Measurements from ENCODE around the gene MSMP. TPM values are rescaled to one million over a fixed set of nuclear protein-coding genes. Genes with fewer than 3 reads are reported as not detected.

Gene MSMP
- total and polyA plus RNA-seq, 2 experiments from 2014 or later = 0.81 TPM; not detected in 1

DNA sequence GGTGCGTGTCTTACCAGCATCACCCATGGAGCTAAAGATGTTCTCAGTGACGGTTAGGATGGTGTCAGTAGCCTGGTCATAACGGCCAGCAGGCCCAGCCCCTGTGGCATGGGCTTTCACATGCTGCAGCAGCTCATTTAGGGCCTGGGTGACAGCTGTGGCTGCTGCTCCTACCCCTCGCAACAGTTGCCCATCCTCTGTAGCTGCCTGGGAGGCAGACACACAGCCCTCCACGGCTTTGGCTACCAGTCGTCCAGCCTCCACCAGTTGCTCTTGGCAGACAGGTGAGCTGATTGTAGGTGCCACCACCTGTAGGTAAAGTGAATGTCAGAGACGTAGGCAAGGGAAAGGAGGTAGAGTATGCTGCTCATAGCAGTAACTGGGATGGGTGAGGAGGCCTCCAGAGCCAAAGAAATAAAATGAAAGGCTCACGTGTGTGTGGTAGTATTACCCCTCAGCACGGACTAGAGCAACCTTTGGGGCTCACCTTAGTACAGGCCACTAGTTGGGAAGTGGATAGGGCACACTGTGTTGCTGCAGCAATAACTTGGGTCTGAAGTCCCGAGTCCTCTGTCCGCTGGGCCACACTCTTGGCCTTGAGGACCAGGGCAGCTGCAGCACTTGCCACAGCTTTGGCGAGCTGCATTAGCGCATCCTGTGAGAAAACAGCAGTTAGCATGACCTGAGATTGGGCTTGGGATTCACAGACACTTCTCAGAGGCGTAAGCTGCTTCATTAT, 36.8 kb downstream of the MSMP start:
- ATAC-seq (no peak), DNase-seq (ENCODE audit: low spot score) (no peak)
- no peaks in the 10 kb centered on the region for H3K79me2 ChIP-seq (replicated peaks; ENCODE audit: insufficient read depth)
- H3K9me3 Mint-ChIP-seq = no peaks in the 10 kb centered on the region
- TF ChIP-seq STAT1 (IDR thresholded peaks at IDR 0.05; ENCODE audit: unreplicated experiment) (no peak), NANOG (IDR thresholded peaks at IDR 0.05; ENCODE audit: borderline replicate concordance) (no peak), ZNF331 (CRISPR knock-in tag; IDR thresholded peaks at IDR 0.05; ENCODE audit: low read depth) (no peak), ZNF114 (CRISPR knock-in tag; IDR thresholded peaks at IDR 0.05) (no peak), EZH2phosphoT487 (IDR thresholded peaks at IDR 0.05; ENCODE audit: unreplicated experiment) (no peak), JUNB (IDR thresholded peaks at IDR 0.05; ENCODE audit: unreplicated experiment) (no peak)
- TF ChIP-seq, protein P1, sequence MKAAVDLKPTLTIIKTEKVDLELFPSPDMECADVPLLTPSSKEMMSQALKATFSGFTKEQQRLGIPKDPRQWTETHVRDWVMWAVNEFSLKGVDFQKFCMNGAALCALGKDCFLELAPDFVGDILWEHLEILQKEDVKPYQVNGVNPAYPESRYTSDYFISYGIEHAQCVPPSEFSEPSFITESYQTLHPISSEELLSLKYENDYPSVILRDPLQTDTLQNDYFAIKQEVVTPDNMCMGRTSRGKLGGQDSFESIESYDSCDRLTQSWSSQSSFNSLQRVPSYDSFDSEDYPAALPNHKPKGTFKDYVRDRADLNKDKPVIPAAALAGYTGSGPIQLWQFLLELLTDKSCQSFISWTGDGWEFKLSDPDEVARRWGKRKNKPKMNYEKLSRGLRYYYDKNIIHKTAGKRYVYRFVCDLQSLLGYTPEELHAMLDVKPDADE (IDR thresholded peaks at IDR 0.05) = no peak
- H3F3A ChIP-seq (replicated peaks; ENCODE audit: low read depth) = 0 out of 2 replicates have a peak, but pooled peaks cover 3% of the 10 kb centered on the region
- no peaks in the 10 kb centered on the region for H3K9me2 ChIP-seq (ENCODE audit: insufficient read depth)
- H3K4me3 ChIP-seq = no peak overlapping the region
- no peak overlapping the region for H3K4me3 Mint-ChIP-seq
- H4K20me1 ChIP-seq (replicated peaks; ENCODE audit: insufficient read depth) = peaks cover 6% of the 10 kb centered on the region; the same call in 1 of the 2 replicates
- no peak overlapping the region for H3K27ac Mint-ChIP-seq
- peaks cover 61% of the 10 kb centered on the region for H3K36me3 ChIP-seq (ENCODE audit: insufficient read depth)
- H3K27me3 ChIP-seq (ENCODE audit: insufficient read depth) = no peaks in the 10 kb centered on the region
- no peak overlapping the region for H3K4me2 ChIP-seq
- H2AFZ ChIP-seq = no peak overlapping the region
- peaks cover 82% of the 10 kb centered on the region for H3K36me3 Mint-ChIP-seq (ENCODE audit: low read depth)
- H3K27me3 Mint-ChIP-seq (ENCODE audit: insufficient read depth, low read depth, poor library complexity) = peaks cover under 1% of the 10 kb centered on the region
- peaks cover 4% of the 10 kb centered on the region; the same call in 2 of the 3 replicates for H3K4me1 Mint-ChIP-seq
- no peak overlapping the region for H3K27ac ChIP-seq (ENCODE audit: low read depth)
- H3K4me1 ChIP-seq (ENCODE audit: insufficient read depth) = no peaks in the 10 kb centered on the region

DNA sequence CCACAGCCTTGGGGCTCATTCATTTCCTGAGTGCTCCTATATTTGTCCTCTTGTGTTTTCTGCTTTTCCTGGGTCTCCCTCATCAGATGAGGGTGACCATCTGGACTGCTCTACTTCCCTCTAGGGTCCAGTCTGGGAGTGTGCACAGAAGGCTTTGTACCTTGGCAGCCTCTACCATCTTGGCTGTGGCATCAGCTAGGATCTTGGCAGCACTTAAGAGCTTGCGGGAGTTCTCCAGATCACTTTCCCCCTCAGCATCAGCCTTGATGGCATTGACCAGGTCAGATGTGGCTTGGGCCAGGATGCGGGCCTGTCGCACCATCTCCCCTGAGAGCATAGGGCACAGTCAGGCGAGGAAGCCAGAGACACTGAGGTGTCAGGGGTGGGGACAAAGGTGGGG, 37.8 kb downstream of the MSMP start:
- Histone ChIP-seq H3K4me3 (no peak overlapping the region), H3K79me2 (replicated peaks; ENCODE audit: insufficient read depth) (no peaks in the 10 kb centered on the region), H3K27me3 (ENCODE audit: insufficient read depth) (no peaks in the 10 kb centered on the region), H3K4me1 (ENCODE audit: insufficient read depth) (no peaks in the 10 kb centered on the region), H3K4me2 (no peak overlapping the region), H3K27ac (ENCODE audit: low read depth) (no peak overlapping the region), H4K20me1 (replicated peaks; ENCODE audit: insufficient read depth) (peaks cover 6% of the 10 kb centered on the region), H3K9me2 (ENCODE audit: insufficient read depth) (no peaks in the 10 kb centered on the region), H3F3A (replicated peaks; ENCODE audit: low read depth) (0 out of 2 replicates have a peak, but pooled peaks cover 3% of the 10 kb centered on the region), H3K36me3 (ENCODE audit: insufficient read depth) (peaks cover 61% of the 10 kb centered on the region), H2AFZ (no peak overlapping the region)
- Mint-ChIP-seq H3K9me3 (no peaks in the 10 kb centered on the region), H3K4me3 (no peak overlapping the region), H3K4me1 (peaks cover 4% of the 10 kb centered on the region; the same call in 2 of the 3 replicates), H3K36me3 (ENCODE audit: low read depth) (peaks cover 82% of the 10 kb centered on the region), H3K27ac (no peak overlapping the region), H3K27me3 (ENCODE audit: insufficient read depth, low read depth, poor library complexity) (peaks cover 4% of the 10 kb centered on the region)
- ATAC-seq = no peak
- no peak for DNase-seq (ENCODE audit: low spot score)
- TF ChIP-seq EZH2phosphoT487 (IDR thresholded peaks at IDR 0.05; ENCODE audit: unreplicated experiment) (no peak), CREB1 (CRISPR knock-in tag; IDR thresholded peaks at IDR 0.05; ENCODE audit: low read depth) (no peak), ZNF331 (CRISPR knock-in tag; IDR thresholded peaks at IDR 0.05; ENCODE audit: low read depth) (no peak), JUNB (IDR thresholded peaks at IDR 0.05; ENCODE audit: unreplicated experiment) (no peak), POLR2AphosphoS5 (IDR thresholded peaks at IDR 0.05; ENCODE audit: low read depth) (no peak), STAT1 (IDR thresholded peaks at IDR 0.05; ENCODE audit: unreplicated experiment) (no peak), ZNF114 (CRISPR knock-in tag; IDR thresholded peaks at IDR 0.05) (no peak), NANOG (IDR thresholded peaks at IDR 0.05; ENCODE audit: borderline replicate concordance) (no peak), EZH2 (IDR thresholded peaks at IDR 0.05; ENCODE audit: low read depth, unreplicated experiment) (no peak)
- TF ChIP-seq, protein P2, sequence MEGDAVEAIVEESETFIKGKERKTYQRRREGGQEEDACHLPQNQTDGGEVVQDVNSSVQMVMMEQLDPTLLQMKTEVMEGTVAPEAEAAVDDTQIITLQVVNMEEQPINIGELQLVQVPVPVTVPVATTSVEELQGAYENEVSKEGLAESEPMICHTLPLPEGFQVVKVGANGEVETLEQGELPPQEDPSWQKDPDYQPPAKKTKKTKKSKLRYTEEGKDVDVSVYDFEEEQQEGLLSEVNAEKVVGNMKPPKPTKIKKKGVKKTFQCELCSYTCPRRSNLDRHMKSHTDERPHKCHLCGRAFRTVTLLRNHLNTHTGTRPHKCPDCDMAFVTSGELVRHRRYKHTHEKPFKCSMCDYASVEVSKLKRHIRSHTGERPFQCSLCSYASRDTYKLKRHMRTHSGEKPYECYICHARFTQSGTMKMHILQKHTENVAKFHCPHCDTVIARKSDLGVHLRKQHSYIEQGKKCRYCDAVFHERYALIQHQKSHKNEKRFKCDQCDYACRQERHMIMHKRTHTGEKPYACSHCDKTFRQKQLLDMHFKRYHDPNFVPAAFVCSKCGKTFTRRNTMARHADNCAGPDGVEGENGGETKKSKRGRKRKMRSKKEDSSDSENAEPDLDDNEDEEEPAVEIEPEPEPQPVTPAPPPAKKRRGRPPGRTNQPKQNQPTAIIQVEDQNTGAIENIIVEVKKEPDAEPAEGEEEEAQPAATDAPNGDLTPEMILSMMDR (conservative IDR thresholded peaks at IDR 0.05; ENCODE audit: low read depth in 2 of 2) = no peak
- TF ChIP-seq, protein P3, sequence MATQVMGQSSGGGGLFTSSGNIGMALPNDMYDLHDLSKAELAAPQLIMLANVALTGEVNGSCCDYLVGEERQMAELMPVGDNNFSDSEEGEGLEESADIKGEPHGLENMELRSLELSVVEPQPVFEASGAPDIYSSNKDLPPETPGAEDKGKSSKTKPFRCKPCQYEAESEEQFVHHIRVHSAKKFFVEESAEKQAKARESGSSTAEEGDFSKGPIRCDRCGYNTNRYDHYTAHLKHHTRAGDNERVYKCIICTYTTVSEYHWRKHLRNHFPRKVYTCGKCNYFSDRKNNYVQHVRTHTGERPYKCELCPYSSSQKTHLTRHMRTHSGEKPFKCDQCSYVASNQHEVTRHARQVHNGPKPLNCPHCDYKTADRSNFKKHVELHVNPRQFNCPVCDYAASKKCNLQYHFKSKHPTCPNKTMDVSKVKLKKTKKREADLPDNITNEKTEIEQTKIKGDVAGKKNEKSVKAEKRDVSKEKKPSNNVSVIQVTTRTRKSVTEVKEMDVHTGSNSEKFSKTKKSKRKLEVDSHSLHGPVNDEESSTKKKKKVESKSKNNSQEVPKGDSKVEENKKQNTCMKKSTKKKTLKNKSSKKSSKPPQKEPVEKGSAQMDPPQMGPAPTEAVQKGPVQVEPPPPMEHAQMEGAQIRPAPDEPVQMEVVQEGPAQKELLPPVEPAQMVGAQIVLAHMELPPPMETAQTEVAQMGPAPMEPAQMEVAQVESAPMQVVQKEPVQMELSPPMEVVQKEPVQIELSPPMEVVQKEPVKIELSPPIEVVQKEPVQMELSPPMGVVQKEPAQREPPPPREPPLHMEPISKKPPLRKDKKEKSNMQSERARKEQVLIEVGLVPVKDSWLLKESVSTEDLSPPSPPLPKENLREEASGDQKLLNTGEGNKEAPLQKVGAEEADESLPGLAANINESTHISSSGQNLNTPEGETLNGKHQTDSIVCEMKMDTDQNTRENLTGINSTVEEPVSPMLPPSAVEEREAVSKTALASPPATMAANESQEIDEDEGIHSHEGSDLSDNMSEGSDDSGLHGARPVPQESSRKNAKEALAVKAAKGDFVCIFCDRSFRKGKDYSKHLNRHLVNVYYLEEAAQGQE (IDR thresholded peaks at IDR 0.05; ENCODE audit: unreplicated experiment) = no peak

All from GM23338 (cell line).